NCI-H2196 (cell line): ENCODE data around the gene INCENP.

Experiments
- DNase-seq: peaks from one replicate; lab custom pipeline; 2025; ENCODE audit not compliant: unreplicated experiment; lab: John Stamatoyannopoulos, UW

Gene INCENP

DNA sequence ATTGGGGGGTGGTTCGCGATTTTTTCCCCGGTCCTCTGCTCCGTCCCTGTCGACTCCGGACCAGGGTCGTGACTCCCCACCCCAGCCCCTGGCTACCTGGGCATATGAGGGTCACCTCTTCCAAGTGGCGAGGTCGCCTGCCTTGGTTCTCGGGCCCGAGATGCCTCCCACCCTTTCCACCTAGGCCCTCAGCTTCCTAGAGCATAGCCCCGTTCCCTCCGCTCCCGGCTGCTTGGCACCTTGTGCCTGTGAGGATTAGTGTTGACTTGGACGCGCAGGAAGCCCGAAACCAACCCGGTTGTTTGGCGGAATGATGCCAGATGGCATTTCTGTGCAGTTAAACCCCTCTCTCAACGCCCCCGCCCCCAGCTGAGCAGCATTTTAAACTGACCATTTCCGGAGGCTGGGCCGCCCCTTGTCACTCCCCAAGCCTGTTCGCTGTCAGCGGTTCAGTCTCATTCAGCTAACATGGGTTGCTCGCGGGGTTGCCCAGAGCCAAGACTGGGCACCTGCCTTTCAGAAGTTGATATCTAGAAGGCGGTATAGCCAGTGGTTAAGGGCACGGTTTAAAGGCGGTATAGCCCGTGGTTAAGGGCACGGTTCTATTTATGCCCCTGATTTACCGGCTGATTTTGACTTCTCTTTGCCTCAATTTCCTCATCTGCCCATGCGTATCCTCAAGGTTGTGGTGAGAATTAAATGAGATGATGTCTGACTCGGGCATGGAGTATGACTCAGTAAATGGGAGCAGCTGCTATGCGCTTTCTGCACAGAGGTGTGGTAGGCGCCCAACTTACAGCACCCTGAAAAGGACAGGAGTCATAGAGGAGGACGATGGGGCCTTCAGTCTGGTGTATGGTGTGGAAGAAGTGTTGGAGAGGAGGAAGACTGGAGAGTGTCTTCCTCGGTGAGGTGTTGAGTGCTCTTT, 639 bp downstream of the INCENP start:
- peak; percentile 16 for DNase-seq

DNA sequence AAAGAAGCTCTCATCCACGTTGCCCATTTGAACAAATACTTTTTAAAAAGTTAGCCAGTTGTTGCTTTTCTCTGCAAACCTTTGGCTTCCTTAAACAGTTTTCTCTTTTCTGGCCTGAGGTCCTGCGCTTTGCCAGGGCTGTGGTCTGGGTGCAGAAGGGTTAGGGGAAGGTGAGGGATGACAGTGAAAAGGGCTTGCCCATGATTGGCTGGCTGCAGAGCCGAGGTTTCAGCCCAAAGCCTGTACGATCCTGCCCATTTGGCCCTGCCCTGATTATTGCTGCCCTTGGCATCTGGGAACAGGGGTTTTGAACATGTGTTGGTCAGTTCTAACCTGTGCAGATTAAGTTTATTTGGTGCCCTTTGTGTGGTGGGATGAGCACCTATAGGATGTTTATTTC, 1.5 kb downstream of the INCENP start:
- no peak for DNase-seq

DNA sequence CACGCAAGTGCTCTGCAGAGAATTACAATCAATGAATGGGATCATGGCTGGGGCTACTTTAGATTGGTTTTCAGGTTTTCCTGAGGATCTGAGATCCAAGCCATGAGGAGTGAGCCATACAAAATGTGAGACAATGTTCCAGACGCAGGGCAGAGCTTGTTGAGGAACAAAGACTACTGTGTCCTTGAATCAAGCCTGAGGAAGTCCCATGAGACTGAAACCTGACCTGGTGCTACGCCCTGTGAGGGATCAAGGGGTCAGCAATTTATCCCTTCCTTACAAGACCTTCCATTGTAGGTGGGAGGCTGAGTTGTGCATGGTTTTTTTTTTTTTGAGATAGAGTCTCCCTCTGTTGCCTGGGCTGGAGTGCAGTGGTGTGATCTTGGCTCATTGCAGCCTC, 2.1 kb downstream of the INCENP start:
- no peak for DNase-seq

- no peak for DNase-seq
These were observed 3.6 kb downstream of the INCENP start for GRCh38 chr11:62127426-62127825.

DNA sequence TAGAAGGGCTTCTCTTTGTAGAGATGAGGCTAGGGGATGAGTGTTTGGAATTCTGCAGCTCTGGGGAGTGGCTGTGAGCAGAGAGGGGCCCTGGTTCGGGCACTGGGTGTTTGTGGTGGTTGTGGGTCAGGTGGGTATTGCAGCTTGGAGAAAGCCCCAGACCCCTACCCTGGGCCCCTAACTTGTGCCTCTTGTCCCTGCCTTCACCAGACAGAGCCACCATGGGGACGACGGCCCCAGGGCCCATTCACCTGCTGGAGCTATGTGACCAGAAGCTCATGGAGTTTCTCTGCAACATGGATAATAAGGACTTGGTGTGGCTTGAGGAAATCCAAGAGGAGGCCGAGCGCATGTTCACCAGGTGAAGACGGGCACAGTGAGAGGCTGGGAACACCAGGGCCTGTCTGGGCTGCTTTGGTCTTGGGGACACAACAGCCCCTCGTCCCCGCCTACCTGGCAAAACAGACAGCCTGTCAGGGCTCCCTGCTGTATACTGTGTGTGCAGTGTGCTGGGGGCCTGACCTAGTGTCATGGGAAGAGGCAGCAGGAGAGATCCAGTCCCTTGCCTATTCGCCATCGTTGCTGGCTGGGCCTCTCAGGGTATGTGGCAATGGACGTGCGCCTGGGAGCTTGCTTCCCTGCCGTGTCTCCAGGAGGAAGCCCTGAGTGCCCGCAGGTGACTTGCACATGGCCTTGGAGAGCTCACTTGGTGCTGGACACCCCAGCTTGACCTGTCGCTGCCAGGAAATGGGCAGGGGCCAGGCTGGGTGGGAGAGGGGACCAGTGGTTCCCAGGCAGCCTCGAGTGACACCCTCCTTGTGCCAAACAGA, 4.3 kb downstream of the INCENP start:
- no peak for DNase-seq

DNA sequence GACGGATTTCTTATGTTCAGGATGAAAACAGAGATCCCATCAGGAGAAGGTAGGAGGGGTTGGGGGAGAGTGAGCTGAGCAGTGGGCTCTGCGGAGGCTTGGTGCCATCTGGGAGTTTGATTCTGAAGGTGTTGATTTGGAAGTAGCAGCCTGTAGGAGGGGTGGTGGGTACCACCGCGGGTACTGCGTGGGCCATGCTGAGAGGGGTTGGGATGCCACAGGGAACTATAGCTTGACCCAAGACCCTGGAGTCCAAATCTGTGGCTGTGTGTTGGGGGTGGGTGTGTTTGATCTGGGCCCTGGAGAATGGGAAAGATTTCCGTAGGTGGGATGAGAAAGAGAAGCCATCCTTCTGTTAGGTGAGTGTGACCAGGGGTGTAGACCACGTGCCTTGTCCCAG, 5.0 kb downstream of the INCENP start:
- no peak for DNase-seq

DNA sequence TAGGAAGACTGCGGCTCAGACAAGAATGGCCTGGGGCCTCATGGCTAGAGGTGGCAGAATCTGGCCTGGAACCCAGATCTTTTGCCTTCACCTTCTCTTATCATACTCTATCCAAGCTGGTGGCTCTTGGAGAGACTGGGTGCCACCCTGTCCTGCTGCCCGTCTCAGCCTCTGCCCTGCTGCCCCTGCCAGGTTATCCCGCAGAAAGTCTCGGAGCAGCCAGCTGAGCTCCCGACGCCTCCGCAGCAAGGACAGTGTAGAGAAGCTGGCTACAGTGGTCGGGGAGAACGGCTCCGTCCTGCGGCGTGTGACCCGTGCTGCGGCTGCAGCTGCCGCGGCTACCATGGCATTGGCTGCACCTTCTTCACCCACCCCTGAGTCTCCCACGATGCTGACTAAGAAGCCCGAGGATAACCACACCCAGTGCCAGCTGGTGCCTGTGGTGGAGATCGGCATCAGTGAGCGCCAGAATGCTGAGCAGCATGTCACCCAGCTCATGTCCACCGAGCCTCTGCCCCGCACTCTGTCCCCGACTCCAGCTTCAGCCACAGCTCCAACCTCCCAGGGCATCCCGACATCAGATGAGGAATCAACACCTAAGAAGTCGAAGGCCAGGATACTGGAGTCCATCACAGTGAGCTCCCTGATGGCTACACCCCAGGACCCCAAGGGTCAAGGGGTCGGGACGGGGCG, 5.9 kb downstream of the INCENP start:
- no peak for DNase-seq

- no peak for DNase-seq
These were observed 6.7 kb downstream of the INCENP start for GRCh38 chr11:62130283-62131169.

GRCh38 chr11:62131170-62131464, 7.3 kb downstream of the INCENP start:
- no peak for DNase-seq

GRCh38 chr11:62132191-62132590, 8.4 kb downstream of the INCENP start:
- DNase-seq, result no peak

- no peak for DNase-seq
These were observed 9.0 kb downstream of the INCENP start for GRCh38 chr11:62132689-62133293.

DNA sequence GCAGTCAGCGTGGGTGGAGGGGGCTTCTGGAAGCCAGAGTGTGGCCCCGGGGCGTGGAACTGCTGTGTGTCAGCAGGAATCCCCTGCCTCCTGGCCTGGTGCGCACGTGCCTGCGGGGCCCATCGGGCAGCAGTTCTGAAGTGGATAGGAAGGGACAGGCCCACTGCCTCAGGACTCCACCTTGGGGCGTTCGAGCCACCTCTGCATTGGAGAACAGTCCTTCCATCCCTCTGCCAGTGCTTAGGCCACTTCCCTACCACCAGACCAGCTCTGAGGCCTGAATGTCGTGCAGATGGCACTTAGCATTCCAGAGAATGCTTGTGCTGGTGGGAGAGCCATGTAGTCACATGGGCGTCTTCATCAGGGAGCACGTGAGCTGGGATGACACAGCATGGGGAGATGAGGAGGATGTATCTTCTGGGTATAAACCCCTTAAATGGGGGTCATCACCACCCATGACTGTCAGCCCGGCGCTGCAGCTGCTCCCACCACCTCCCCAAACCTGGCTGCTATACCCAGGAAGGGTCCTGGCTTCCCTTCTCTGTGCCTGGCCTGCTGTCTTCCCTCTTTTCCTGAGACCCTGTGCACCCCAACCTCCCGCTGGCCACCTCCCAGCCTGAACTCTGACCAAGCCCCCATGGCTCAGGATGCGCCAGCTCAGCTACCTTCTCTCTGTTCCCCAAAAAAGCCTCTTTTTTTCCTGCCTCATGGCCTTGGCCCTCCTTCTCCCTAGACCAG, 9.7 kb downstream of the INCENP start:
- DNase-seq, result no peak

GRCh38 chr11:62137276-62137861, 13.6 kb downstream of the INCENP start:
- DNase-seq, result no peak

DNA sequence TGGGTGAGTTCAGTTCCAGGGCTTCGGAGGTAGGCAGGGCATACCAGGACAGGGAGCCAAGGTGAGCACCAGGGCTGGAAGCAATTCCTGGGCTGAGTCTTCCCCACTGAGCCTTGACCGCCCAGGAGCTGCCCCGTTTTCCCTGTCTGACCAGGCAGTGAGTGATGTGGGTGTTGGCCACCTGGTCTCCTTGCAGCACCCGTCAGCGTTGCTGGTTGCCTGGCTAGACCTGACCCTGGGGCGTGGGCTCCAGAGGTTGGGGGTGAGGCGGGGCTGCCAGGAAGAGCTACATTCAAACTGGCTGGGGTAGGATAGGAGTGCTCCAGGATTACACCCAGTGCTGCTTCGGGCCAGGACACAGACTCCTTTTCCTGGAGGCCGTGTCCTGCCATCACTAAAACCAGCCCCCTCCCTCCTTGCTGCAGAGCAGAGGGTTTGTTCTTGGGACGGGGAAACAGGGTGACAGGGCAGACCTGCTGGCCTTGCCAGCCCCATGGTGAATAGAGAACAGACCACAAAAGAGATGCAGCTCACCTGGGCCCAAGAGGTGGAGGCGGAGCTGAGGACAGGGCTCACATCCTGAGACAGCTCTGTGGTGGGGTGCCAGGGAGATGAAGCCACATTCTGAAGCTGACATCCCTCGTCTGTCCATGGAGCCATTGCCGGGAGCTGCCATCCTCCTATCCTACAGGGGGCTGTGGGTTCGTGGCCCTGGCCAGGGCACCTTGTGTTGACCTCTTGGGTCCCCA, 14.2 kb downstream of the INCENP start:
- DNase-seq, result no peak

DNA sequence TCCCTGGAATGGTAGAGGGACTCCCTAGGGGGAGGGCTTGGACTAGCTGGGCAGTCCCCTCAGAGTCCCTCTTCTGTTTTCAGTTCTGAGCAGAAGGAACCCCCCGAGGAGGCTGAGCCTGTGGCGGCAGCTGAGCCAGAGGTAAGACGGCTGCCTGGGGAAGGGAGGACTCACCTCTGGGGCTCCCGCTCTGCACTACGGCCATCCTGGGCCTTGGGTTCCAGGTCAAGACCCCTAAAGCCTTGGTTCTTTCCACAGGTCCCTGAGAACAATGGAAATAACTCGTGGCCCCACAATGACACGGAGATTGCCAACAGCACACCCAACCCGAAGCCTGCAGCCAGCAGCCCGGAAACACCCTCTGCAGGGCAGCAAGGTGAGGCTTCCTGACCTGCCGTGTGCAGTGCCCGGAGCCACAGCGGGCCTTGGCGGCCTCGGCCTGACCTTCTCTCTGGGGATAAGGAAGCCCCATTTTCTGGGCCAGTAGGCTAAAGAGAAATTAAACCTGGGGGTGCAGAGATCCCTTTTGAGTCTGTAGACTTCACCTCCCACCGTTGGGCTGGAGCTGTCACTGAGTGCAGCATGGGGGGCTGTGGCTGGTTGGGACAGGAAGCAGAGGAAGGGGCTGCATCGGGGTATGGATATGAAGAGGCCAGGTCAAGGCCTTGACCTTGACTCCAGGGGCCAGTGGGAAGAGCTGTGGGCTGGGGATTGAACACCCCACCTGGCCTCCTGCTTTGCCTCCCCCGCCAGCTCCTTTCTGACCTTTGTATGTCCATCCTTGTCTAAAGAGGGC, 15.0 kb downstream of the INCENP start:
- DNase-seq, result no peak

DNA sequence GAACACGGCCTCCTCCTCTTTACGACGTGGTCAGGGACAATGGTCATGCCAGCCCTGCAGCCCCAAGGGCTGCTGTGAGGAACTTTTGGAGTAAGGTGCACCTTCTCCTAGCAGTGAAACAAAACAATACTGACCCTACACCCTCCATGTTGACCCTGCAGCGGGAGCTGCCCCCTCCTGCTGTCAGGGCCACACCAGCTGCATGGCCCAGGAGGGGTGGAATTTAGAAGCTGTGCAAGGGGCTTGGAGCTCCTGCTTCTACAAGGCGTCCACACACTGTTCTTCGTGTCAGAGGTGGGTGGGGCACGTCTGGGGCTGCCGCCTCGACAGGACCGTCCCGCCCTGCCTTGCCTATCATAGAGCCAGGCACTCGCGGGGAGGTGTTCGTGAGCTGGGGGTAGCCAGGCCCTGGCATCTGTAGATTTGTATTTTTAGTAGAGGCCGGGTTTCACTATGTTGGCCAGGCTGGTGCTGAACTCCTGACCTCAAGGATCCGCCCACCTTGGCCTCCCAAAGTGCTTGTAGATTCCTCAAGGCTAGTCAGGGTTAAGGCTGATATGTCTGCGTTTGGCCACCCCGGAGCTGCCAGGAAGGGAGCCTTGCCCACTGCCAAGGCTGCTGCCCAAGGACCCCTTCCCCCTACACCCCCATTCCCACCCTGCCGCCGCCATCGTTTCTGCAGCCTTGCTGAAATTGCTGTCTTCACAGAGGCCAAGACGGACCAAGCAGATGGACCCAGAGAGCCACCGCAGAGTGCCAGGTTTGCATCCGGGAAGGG, 15.9 kb downstream of the INCENP start:
- DNase-seq, result no peak
